Tibial nerve (tissue), 4 donors: ENCODE measurements around the gene WDR1. TPM values are rescaled to one million over a fixed set of nuclear protein-coding genes. Genes with fewer than 3 reads are reported as not detected.

Source experiments
- DNase-seq, 2 donors: peaks; one replicate each; pipeline ENCODE4 v3.0.0-alpha.2; 2019; ENCODE audit warnings: low spot score in 2 of 2
- H3K27ac ChIP-seq, 4 donors: fragments of 200-600 bp; sonication (generic) in 3 of 4; one replicate each; pipeline ENCODE4 v1.5.1; 2017 to 2019; ENCODE audit warnings: mild to moderate bottlenecking in 1 of 4
- H3K27me3 ChIP-seq, 2 donors: fragments of 200-600 bp; sonication (generic) in 1 of 2; one replicate each; pipeline versions ENCODE4 v1.5.1 to v1.6.0; 2017 to 2019
- H3K36me3 ChIP-seq, 3 donors: fragments of 200-600 bp; sonication (generic); one replicate each; pipeline ENCODE4 v1.5.1; 2018 to 2019
- H3K4me1 ChIP-seq, 4 donors: fragments of 200-600 bp; sonication (generic) in 3 of 4; one replicate each; pipeline ENCODE4 v1.5.1; 2017 to 2019
- H3K4me3 ChIP-seq, 4 donors: fragments of 200-600 bp; sonication (generic) in 3 of 4; one replicate each; pipeline ENCODE4 v1.5.1; 2017 to 2019; ENCODE audit warnings: mild to moderate bottlenecking in 1 of 4, moderate library complexity in 1 of 4
- H3K9me3 ChIP-seq, 4 donors: fragments of 200-600 bp; sonication (generic) in 3 of 4; one replicate each; pipeline ENCODE4 v1.5.1; 2017 to 2019
- CTCF ChIP-seq, 5 experiments: fragments of 200-600 bp in 3 of 5; fragments of 450-650 bp in 2 of 5; sonication (generic) in 3 of 5; IDR thresholded peaks; one replicate each; pipeline ENCODE4 v1.5.1; 2016 to 2019; ENCODE audit warnings: antibody characterized with exemption in 5 of 5, mild to moderate bottlenecking in 3 of 5, moderate library complexity in 2 of 5
- EP300 ChIP-seq, 2 donors: sonication (generic); formaldehyde crosslinking; IDR thresholded peaks; one replicate each; pipeline ENCODE4 v1.6.1; 2017; ENCODE audit warnings: antibody characterized with exemption in 2 of 2, mild to moderate bottlenecking in 1 of 2
- POLR2A ChIP-seq, 2 donors: fragments of 450-650 bp; IDR thresholded peaks; one replicate each; pipeline ENCODE4 v1.6.1; 2017; ENCODE audit warnings: antibody characterized with exemption in 2 of 2, mild to moderate bottlenecking in 2 of 2, moderate library complexity in 2 of 2
- WGBS, 2 donors: methylation state at CpG; one replicate each; pipeline ENCODE4 v1.1.5; 2018; 5-methylcytosine and 5-hydroxymethylcytosine counted together
- total RNA-seq, 4 donors: library from RNA; depleted of rRNA; stranded (reverse); fragments of >200 nt; gene quantifications; one replicate each; pipeline ENCODE4 v1.1.0, GENCODE V29; 2016

The WDR1 gene
- total RNA-seq, 4 donors from 2014 or later = 142 to 204 (median 148) TPM

GRCh38 chr4:10077076-10077475 lies 39.5 kb downstream of the WDR1 start:
- Histone ChIP-seq H3K4me1 (peaks cover 0 to 18% (median 0%) of the 10 kb centered on the region in 4 donors), H3K9me3 (no peaks in the 10 kb centered on the region), H3K4me3 (no peak overlapping the region), H3K36me3 (peaks cover 8 to 94% (median 68%) of the 10 kb centered on the region in 3 donors), H3K27ac (peak overlapping the region in 1 of 4 donors; percentile 14), H3K27me3 (no peaks in the 10 kb centered on the region)
- no peak for DNase-seq
- 77 to 82% methylated on average over 8 to 9 of the region's 9 CpGs for WGBS, 2 donors
- TF ChIP-seq CTCF (IDR thresholded peaks at IDR 0.05) (no peak), POLR2A (IDR thresholded peaks at IDR 0.05) (no peak), EP300 (IDR thresholded peaks at IDR 0.05) (no peak)

- Histone ChIP-seq H3K4me1 (peaks cover 0 to 15% (median 0%) of the 10 kb centered on the region in 4 donors), H3K27ac (peak overlapping the region in 1 of 4 donors; percentile 2), H3K4me3 (no peak overlapping the region), H3K9me3 (no peaks in the 10 kb centered on the region), H3K36me3 (peaks cover 8 to 83% (median 63%) of the 10 kb centered on the region in 3 donors), H3K27me3 (no peaks in the 10 kb centered on the region)
- WGBS, 2 donors = 64 to 79% methylated on average over 8 to 10 of the region's 11 CpGs
- TF ChIP-seq POLR2A (IDR thresholded peaks at IDR 0.05) = no peak
- no peak for TF ChIP-seq EP300 (IDR thresholded peaks at IDR 0.05)
- no peak for TF ChIP-seq CTCF (IDR thresholded peaks at IDR 0.05)
- DNase-seq = no peak
These were observed 40.6 kb downstream of the WDR1 start for GRCh38 chr4:10075953-10076391.

- peak overlapping the region in 1 of 4 donors; percentile 2 for H3K27ac ChIP-seq
- no peak for DNase-seq
- H3K4me1 ChIP-seq = peaks cover 0 to 8% (median 0%) of the 10 kb centered on the region in 4 donors
- TF ChIP-seq EP300 (IDR thresholded peaks at IDR 0.05) (no peak), CTCF (IDR thresholded peaks at IDR 0.05) (no peak), POLR2A (IDR thresholded peaks at IDR 0.05) (no peak)
- 78 to 80% methylated on average over 20 of the region's 20 CpGs for WGBS, 2 donors
- peaks cover 8 to 76% (median 56%) of the 10 kb centered on the region in 3 donors for H3K36me3 ChIP-seq
- H3K27me3 ChIP-seq = no peaks in the 10 kb centered on the region
- no peak overlapping the region for H3K4me3 ChIP-seq
- H3K9me3 ChIP-seq = no peaks in the 10 kb centered on the region
These were observed 41.3 kb downstream of the WDR1 start for GRCh38 chr4:10075158-10075863.

GRCh38 chr4:10074767-10075105 lies 41.9 kb downstream of the WDR1 start:
- H3K27me3 ChIP-seq = no peaks in the 10 kb centered on the region
- WGBS, 2 donors = 89 to 91% methylated on average over 7 of the region's 7 CpGs
- no peaks in the 10 kb centered on the region for H3K9me3 ChIP-seq

More at GRCh38 chr4:10074767-10075105, 41.9 kb downstream of the WDR1 start:
- Histone ChIP-seq H3K27ac (no peak overlapping the region), H3K4me1 (peaks cover 0 to 6% (median 0%) of the 10 kb centered on the region in 4 donors), H3K36me3 (peaks cover 8 to 70% (median 51%) of the 10 kb centered on the region in 3 donors), H3K4me3 (no peak overlapping the region)
- TF ChIP-seq POLR2A (IDR thresholded peaks at IDR 0.05) = no peak
- peak in 2 of 5 experiments; percentile 1 to 17 for TF ChIP-seq CTCF (IDR thresholded peaks at IDR 0.05)
- TF ChIP-seq EP300 (IDR thresholded peaks at IDR 0.05) = peak in 1 of 2 donors; percentile 11
- no peak for DNase-seq
